ENCODE results near the gene SNAPC5. TPM values are rescaled to one million over a fixed set of nuclear protein-coding genes. Genes with fewer than 3 reads are reported as not detected.

Gene SNAPC5, protein sequence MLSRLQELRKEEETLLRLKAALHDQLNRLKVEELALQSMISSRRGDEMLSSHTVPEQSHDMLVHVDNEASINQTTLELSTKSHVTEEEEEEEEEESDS
- 21.5 and 23.1 TPM in 2 replicates for total RNA-seq (2021; fragmentation: NEBNext Ultra II Directional; extraction: Animal tissue kit (Norgen Biotek cat#: 25700))
- 12.1 and 18.7 TPM in 2 replicates for polyA plus RNA-seq (2011; rRNA removed)
- polyA plus RNA-seq (2011; cell fraction: cytosol; rRNA removed), result 36.8 TPM
- 11.4 TPM for polyA plus RNA-seq (2011; cell fraction: nucleus; rRNA removed)
- 30.1 to 31.9 TPM (median 30.6 TPM) in 4 replicates for polyA plus RNA-seq (2012, experiment 1 of 2)
- polyA plus RNA-seq (2012, experiment 2 of 2), result 6.8 TPM
- polyA plus RNA-seq (2013, experiment 1 of 2), result 18.5 TPM
- 17.6 TPM for polyA plus RNA-seq (2013, experiment 2 of 2)
- 20.1 and 21.1 TPM in 2 replicates for polyA minus RNA-seq (2011; rRNA and poly(A)+ RNA removed)
- polyA minus RNA-seq (2011; cell fraction: cytosol; rRNA and poly(A)+ RNA removed), result 6.3 TPM
- polyA minus RNA-seq (2011; cell fraction: nucleus; rRNA and poly(A)+ RNA removed), result 14.0 TPM
- long read RNA-seq, experiment 1, transcript SNAPC5-202 (3 exons, 1,002 nt), result major isoform, 11 of 20 reads
- long read RNA-seq, experiment 1, partial matches to known transcripts, result 0 of 20 reads
- long read RNA-seq, experiment 1, other reads (novel, unspliced or antisense), result 7 of 20 reads
- long read RNA-seq, experiment 2, transcript SNAPC5-201 (2 exons, 794 nt), result minor isoform, 7 of 65 reads
- long read RNA-seq, experiment 2, transcript SNAPC5-202 (3 exons, 1,002 nt), result major isoform, 52 of 65 reads
- long read RNA-seq, experiment 2, partial matches to known transcripts, result 0 of 65 reads
- long read RNA-seq, experiment 2, other reads (novel, unspliced or antisense), result 3 of 65 reads

DNA sequence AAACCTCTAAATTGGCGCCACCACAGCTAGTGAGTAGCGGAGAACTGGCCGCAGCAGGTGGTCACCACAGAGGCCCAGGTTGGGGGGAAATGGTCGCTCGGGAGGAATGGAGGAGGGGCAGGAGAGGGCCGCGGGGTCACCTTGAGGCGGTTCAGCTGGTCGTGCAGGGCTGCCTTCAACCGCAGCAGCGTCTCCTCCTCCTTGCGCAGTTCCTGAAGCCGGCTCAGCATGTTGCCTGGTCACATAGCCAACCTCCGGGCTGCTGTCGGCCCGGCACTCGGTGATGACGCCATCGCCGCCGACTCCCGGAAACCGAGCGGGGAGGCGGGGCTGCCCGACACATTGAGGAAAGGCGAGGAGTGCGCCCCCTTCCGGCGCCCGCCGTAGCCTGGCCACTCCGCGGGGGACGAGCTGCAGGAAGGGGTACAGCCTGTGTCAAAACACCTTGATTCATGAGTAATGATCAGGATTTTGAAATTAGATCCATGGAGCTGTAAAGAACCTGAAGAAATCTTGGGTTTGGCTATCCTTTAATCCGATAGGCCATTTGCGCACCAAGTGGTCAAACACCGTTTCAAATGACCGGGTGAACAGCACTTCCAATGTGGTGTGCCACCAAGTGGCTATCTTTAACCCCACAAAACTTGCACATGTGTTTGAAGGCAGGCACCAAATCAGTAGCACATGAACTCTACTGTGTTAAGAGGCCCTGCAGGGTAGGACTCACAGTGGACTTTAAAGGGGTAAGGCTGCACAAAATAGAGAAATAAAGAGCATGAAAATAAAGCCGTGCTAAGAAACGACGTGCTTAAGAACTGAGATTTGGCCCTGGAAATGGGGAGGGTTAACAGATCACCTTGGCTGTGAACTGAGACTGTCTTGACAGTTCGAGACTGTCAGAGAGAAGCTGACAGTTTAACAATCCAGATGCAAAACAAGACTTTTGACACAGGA, at the start of gene SNAPC5:
Gene SNAPC5 (minus strand): TSS at position 261 of the 954 bp plus-strand sequence. CDS start 31 bp downstream, at position 230.
- Histone ChIP-seq H2AFZ (ENCODE audit: low read length) (no peak within 1 kb of the TSS), H3K18ac (ENCODE audit: extremely low read depth, low read length) (peak within 1 kb of the TSS; percentile 33), H3K9me3 (ENCODE audit: insufficient read depth in 2 of 2, low read depth in 1 of 2, low read length in 1 of 2) (no peaks in the 10 kb centered on the region), H3K23me2 (ENCODE audit: low read depth, low read length) (peaks cover 4% of the 10 kb centered on the region; the same call in 1 of the 2 replicates), H2BK12ac (ENCODE audit: low read depth, low read length) (peak within 1 kb of the TSS; percentile 69; the same call in 1 of the 2 replicates), H3K27ac (ENCODE audit: low read depth, low read length) (peak within 1 kb of the TSS; percentile 88), H3K4me1 (replicated peaks in 1 of 4; ENCODE audit: control insufficient read depth in 3 of 4, insufficient read depth in 4 of 4, low read length in 3 of 4) (peaks cover 5 to 8% (median 6%) of the 10 kb centered on the region in 4 experiments; a peak in 5 of 7 replicates), H2BK5ac (ENCODE audit: low read depth, low read length) (peak within 1 kb of the TSS; percentile 96), H3K36me3 (ENCODE audit: control insufficient read depth in 2 of 4, insufficient read depth in 4 of 4, low read length in 3 of 4) (peaks cover 41 to 73% (median 52%) of the 10 kb centered on the region in 4 experiments), H4K8ac (ENCODE audit: extremely low read depth, insufficient read depth, low read length) (peak within 1 kb of the TSS; percentile 93; the same call in 1 of the 2 replicates), H2BK15ac (ENCODE audit: low read length) (no peak within 1 kb of the TSS), H4K5ac (ENCODE audit: insufficient read length, low read depth, low read length) (peak within 1 kb of the TSS; percentile 84), H3K14ac (ENCODE audit: insufficient read length) (no peak within 1 kb of the TSS), H3K27me3 (replicated peaks in 1 of 4; ENCODE audit: control insufficient read depth in 3 of 4, extremely low read depth in 1 of 4, insufficient read depth in 3 of 4, low read length in 3 of 4) (no peaks in the 10 kb centered on the region), H3K4ac (replicated peaks; ENCODE audit: insufficient read length, low read depth, low read length) (peak within 1 kb of the TSS; percentile 27), H4K91ac (replicated peaks; ENCODE audit: insufficient read length, low read length) (peak within 1 kb of the TSS; percentile 87), H3K23ac (ENCODE audit: insufficient read length) (no peak within 1 kb of the TSS), H3K79me2 (ENCODE audit: control insufficient read depth in 1 of 2, insufficient read depth in 2 of 2, low read length in 2 of 2) (peaks cover 0 to 15% of the 10 kb centered on the region in 2 experiments; a peak in 2 of 4 replicates), H2BK120ac (replicated peaks; ENCODE audit: low read depth, low read length) (no peak within 1 kb of the TSS), H3K4me2 (ENCODE audit: insufficient read depth in 1 of 2, low read depth in 2 of 2, low read length in 2 of 2) (peak within 1 kb of the TSS; percentile 75 to 77), H2BK20ac (ENCODE audit: low read length) (no peak within 1 kb of the TSS), H3K9ac (replicated peaks in 1 of 4; ENCODE audit: extremely low read depth in 1 of 4, low read depth in 3 of 4, low read length in 3 of 4) (peak within 1 kb of the TSS; percentile 41 to 95 (median 89)), H4K20me1 (replicated peaks in 1 of 2; ENCODE audit: control insufficient read depth in 1 of 2, insufficient read depth in 2 of 2, low read length in 2 of 2) (peaks cover 0 to 2% of the 10 kb centered on the region in 2 experiments), H3K56ac (replicated peaks; ENCODE audit: insufficient read length, low read depth, low read length) (peak within 1 kb of the TSS; percentile 83), H2AK5ac (ENCODE audit: low read depth, low read length) (peak within 1 kb of the TSS; percentile 93; the same call in 1 of the 2 replicates), H3K79me1 (ENCODE audit: low read depth, low read length) (no peaks in the 10 kb centered on the region), H3K4me3 (ENCODE audit: extremely low read depth in 1 of 4, insufficient read depth in 2 of 4, low read depth in 3 of 4, low read length in 4 of 4) (peak within 1 kb of the TSS; percentile 56 to 88 (median 67))
- FAIRE-seq (no peak), DNase-seq (ENCODE audit: low read depth in 1 of 2, low spot score in 2 of 2) (peak; percentile 94 to 100)
- 10% methylated on average over 43 of the region's 43 CpGs; no CpG with 5 or more reads in 1 of the 2 experiments for WGBS, 2 experiments (ENCODE audit: extremely low coverage in 1 of 2, insufficient coverage in 1 of 2, insufficient read length in 1 of 2, insufficient replicate concordance in 2 of 2, low coverage in 1 of 2, low lambda C conversion rate in 2 of 2, missing lambda C conversion rate in 1 of 2)
- ChIA-PET POLR2A (ENCODE audit: partially characterized antibody) (interaction anchor here (0.6 to 6.5 kb wide), 40 partner anchors 9 to 243 kb away, joined by 3 to 64 read pairs (median 4); partner anchors contain the start of genes DIS3L, LCTL, MAP2K1 and RPL4), CTCF (ENCODE audit: partially characterized antibody) (interaction anchor here (0.7 to 4.6 kb wide), 30 partner anchors 9 to 275 kb away, joined by 3 to 44 read pairs (median 4); partner anchors contain the start of gene MAP2K1)
- TF ChIP-seq SP1 (IDR thresholded peaks at IDR 0.05; ENCODE audit: low read depth, low read length), result 0 out of 2 replicates have a peak, but pooled peaks have one; percentile 55
- TF ChIP-seq RBBP5 (IDR thresholded peaks at IDR 0.05; ENCODE audit: borderline replicate concordance, low read depth, low read length), result peak; percentile 93
- peak; percentile 57 to 91 for TF ChIP-seq POLR2A (IDR thresholded peaks at IDR 0.05; ENCODE audit: control extremely low read depth in 1 of 2, low read depth in 2 of 2, low read length in 2 of 2)
- TF ChIP-seq GTF2F1 (IDR thresholded peaks at IDR 0.05; ENCODE audit: borderline replicate concordance, low read depth, low read length), result no peak; the same call in 1 of the 2 replicates
- TF ChIP-seq KDM1A (IDR thresholded peaks at IDR 0.05; ENCODE audit: borderline replicate concordance, low read length), result no peak
- TF ChIP-seq CBX8 (IDR thresholded peaks at IDR 0.05; ENCODE audit: borderline replicate concordance, low read depth, low read length), result no peak
- peak; percentile 96 for TF ChIP-seq ASH2L (IDR thresholded peaks at IDR 0.05; ENCODE audit: low read length)
